HEK293 (cell line): Measurements from ENCODE around the gene SORT1.

Source experiments
- ZNF146 ChIP-seq: fragments of 450-650 bp; formaldehyde crosslinking; IDR thresholded peaks from 2 replicates; pipeline ENCODE4 v1.5.1; 2016; ENCODE audit warnings: missing biosample characterization, missing genetic modification characterization
- ZNF549 ChIP-seq: fragments of 450-650 bp; IDR thresholded peaks from 2 replicates; pipeline ENCODE4 v1.5.1; 2018; ENCODE audit warnings: missing biosample characterization, missing genetic modification characterization, mild to moderate bottlenecking, inconsistent platforms, moderate library complexity

DNA sequence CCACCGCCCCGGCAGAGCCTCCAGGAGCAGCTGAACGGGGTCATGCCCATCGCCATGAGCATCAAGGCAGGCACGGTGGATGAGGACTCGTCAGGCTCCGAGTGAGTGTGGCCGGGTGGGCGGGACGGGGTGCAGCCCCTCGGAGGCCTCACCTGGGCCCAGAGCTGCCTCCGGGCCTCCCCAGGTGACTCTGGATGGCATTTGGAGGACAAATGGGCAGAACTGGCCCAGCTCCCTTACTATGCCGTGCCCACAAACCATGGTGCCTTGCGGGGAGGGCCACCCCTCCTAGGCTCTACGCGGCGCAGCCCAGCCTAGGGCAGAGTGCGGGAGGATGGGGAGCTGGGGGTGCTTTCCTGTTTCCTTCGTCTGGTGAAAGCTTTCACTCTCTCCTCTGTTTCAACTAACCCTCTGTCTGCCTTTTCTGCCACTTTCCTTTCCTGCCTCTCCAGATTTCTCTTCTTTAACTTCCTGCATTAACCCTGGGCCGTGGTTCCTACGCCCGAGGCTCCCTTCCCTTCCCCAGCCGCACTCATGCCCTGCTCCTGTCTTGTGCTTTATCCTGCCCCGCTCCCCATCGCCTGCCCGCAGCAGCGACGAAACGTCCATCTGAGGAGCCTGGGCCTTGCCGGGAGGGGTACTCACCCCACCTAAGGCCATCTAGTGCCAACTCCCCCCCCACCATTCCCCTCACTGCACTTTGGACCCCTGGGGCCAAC lies 124.0 kb downstream of the SORT1 start:
- no peak for TF ChIP-seq ZNF549
- no peak for TF ChIP-seq ZNF146 (tag by site-specific recombination)
